HCT116 (cell line): Measurements from ENCODE around the gene YIPF1. TPM values are rescaled to one million over a fixed set of nuclear protein-coding genes. Genes with fewer than 3 reads are reported as not detected.
"Not testable (repeated sequence)": the region's sequence is repeated elsewhere in the genome, so short reads cannot be mapped to it uniquely, and the experiment has no call there.

Experiments used
- ATAC-seq: fragments of 200-7000 bp; cut with Tn5 transposase; 2 replicates; pipeline ENCODE4 v1.9.1; 2020; ENCODE audit warnings: mild to moderate bottlenecking, moderate library complexity
- BruUV-seq: library from RNA; stranded (reverse); fragments of 400-500 nt; replicated peaks from 2 replicates; lab custom pipeline; 2021; lab: Mats Ljungman, UMichigan
- CTCF ChIA-PET: fragments of 300-600 bp; sonication (Branson Sonifier 250); formaldehyde crosslinking; loops from one replicate; lab custom pipeline; 2021; ENCODE audit warnings: antibody characterized with exemption; lab: Charles Lee
- POLR2A ChIA-PET: fragments of 300-600, 350-600 bp; sonication (Branson Sonifier 250); formaldehyde crosslinking; loops from one replicate; lab custom pipeline; 2021; ENCODE audit warnings: antibody characterized with exemption; lab: Charles Lee
- RAD21 ChIA-PET, 2 experiments: fragments of 300-600 bp; sonication (Branson Sonifier 250); formaldehyde crosslinking; loops; one replicate each; lab custom pipeline; 2023; ENCODE audit warnings: low total read pairs in 2 of 2; ENCODE audit not compliant: uncharacterized antibody in 2 of 2, unreplicated experiment in 2 of 2, low non-redundant PET in 1 of 2; lab: Charles Lee
- DNase-seq: peaks from one replicate; pipeline ENCODE4 v3.0.0-alpha.2; 2010; ENCODE audit warnings: low read depth, low spot score
- H2AFZ ChIP-seq: fragments of 200-600 bp; shearing (Covaris generic), sonication (generic); 2 replicates; pipeline ENCODE4 v1.6.1; 2017; ENCODE audit warnings: low read depth, mixed run types, mixed read lengths, antibody characterized with exemption, low read length; ENCODE audit not compliant: poor library complexity, severe bottlenecking
- H3K27ac ChIP-seq: 2 replicates; pipeline ENCODE4 v1.5.1; 2012; ENCODE audit warnings: low read depth, low read length
- H3K27me3 ChIP-seq: fragments of 200-600 bp; sonication (generic); 2 replicates; pipeline ENCODE4 v1.6.1; 2016; ENCODE audit warnings: mixed run types, low read length, mixed read lengths; ENCODE audit not compliant: insufficient read depth
- H3K36me3 ChIP-seq, 2 experiments: fragments of 200-500 bp in 1 of 2; fragments of 200-600 bp in 1 of 2; sonication (Bioruptor generic) in 1 of 2; sonication (generic) in 1 of 2; 2 replicates each; pipeline versions ENCODE4 v1.5.1 to v1.6.1; 2014 to 2016; ENCODE audit warnings: low read length in 2 of 2, inconsistent platforms in 1 of 2, mixed read lengths in 1 of 2, mixed run types in 1 of 2; ENCODE audit not compliant: insufficient read depth in 2 of 2, control insufficient read depth in 1 of 2
- H3K4me1 ChIP-seq, 2 experiments: fragments of 200-600 bp in 1 of 2; sonication (generic) in 1 of 2; 2 replicates each; pipeline versions ENCODE4 v1.5.1 to v1.6.1; 2012 to 2017; ENCODE audit warnings: low read length in 2 of 2, inconsistent platforms in 1 of 2, mild to moderate bottlenecking in 1 of 2, mixed read lengths in 1 of 2, mixed run types in 1 of 2, moderate library complexity in 1 of 2; ENCODE audit not compliant: insufficient read depth in 2 of 2, control insufficient read depth in 1 of 2
- H3K4me2 ChIP-seq: fragments of 200-600 bp; sonication (generic); 2 replicates; pipeline ENCODE4 v1.6.1; 2017; ENCODE audit warnings: mixed run types, low read length, mixed read lengths
- H3K4me3 ChIP-seq, 2 experiments: fragments of 200-600 bp in 1 of 2; sonication (generic) in 1 of 2; replicated peaks in 1 of 2; 2 replicates each; pipeline ENCODE4 v1.5.1; 2011 to 2016; ENCODE audit warnings: low read length in 2 of 2, control low read depth in 1 of 2, low read depth in 1 of 2, mild to moderate bottlenecking in 1 of 2, mixed read lengths in 1 of 2, mixed run types in 1 of 2
- H3K79me2 ChIP-seq: fragments of 200-600 bp; sonication (generic); 2 replicates; pipeline ENCODE4 v1.6.1; 2017; ENCODE audit warnings: mild to moderate bottlenecking, mixed run types, low read length, moderate library complexity, mixed read lengths; ENCODE audit not compliant: insufficient read depth
- H3K9ac ChIP-seq: fragments of 200-600 bp; sonication (generic); 2 replicates; pipeline ENCODE4 v1.6.1; 2016; ENCODE audit warnings: low read length, mixed read lengths
- H3K9me2 ChIP-seq: fragments of 200-600 bp; sonication (generic), shearing (Covaris generic); 2 replicates; pipeline ENCODE4 v1.6.1; 2017; ENCODE audit warnings: mixed run types, mild to moderate bottlenecking, moderate library complexity; ENCODE audit not compliant: insufficient read depth
- H3K9me3 ChIP-seq, 2 experiments: fragments of 200-500 bp in 1 of 2; fragments of 200-600 bp in 1 of 2; sonication (Bioruptor generic) in 1 of 2; sonication (generic) in 1 of 2; 2 replicates each; pipeline ENCODE4 v1.6.1; 2014 to 2017; ENCODE audit warnings: low read length in 2 of 2, mixed read lengths in 2 of 2, inconsistent platforms in 1 of 2, low read depth in 1 of 2, mild to moderate bottlenecking in 1 of 2, mixed run types in 1 of 2, moderate library complexity in 1 of 2; ENCODE audit not compliant: control insufficient read depth in 1 of 2, insufficient read depth in 1 of 2
- H4K20me1 ChIP-seq: fragments of 200-600 bp; sonication (generic), shearing (Covaris generic); 2 replicates; pipeline ENCODE4 v1.6.1; 2017; ENCODE audit warnings: mixed run types, mild to moderate bottlenecking, moderate library complexity; ENCODE audit not compliant: insufficient read depth
- CBX3 ChIP-seq: IDR thresholded peaks from 2 replicates; pipeline ENCODE4 v1.6.1; 2012; ENCODE audit warnings: low read depth
- CEBPB ChIP-seq: IDR thresholded peaks from 2 replicates; pipeline ENCODE4 v1.6.1; 2012; ENCODE audit warnings: low read depth
- EGR1 ChIP-seq: IDR thresholded peaks from 2 replicates; pipeline ENCODE4 v1.6.1; 2012; ENCODE audit warnings: low read depth
- ELF1 ChIP-seq: IDR thresholded peaks from 2 replicates; pipeline ENCODE4 v1.6.1; 2012; ENCODE audit warnings: low read depth, borderline replicate concordance
- EZH2phosphoT487 ChIP-seq: fragments of 200-600 bp; IDR thresholded peaks from 2 replicates; pipeline ENCODE4 v1.6.1; 2018; ENCODE audit warnings: antibody characterized with exemption, borderline replicate concordance
- FOSL1 ChIP-seq: IDR thresholded peaks from 2 replicates; pipeline ENCODE4 v1.6.1; 2012; ENCODE audit warnings: low read depth
- JUND ChIP-seq: IDR thresholded peaks from 2 replicates; pipeline ENCODE4 v1.6.1; 2012
- POLR2A ChIP-seq: IDR thresholded peaks from 2 replicates; pipeline ENCODE4 v1.7.0; 2011; ENCODE audit warnings: borderline replicate concordance; ENCODE audit not compliant: insufficient read depth, insufficient read length; ENCODE audit errors: extremely low read depth
- POLR2AphosphoS5 ChIP-seq: IDR thresholded peaks from 2 replicates; pipeline ENCODE4 v1.6.1; 2011; ENCODE audit warnings: mild to moderate bottlenecking, low read depth, low read length, moderate library complexity
- RAD21 ChIP-seq: IDR thresholded peaks from 2 replicates; pipeline ENCODE4 v1.6.1; 2012; ENCODE audit warnings: low read depth, mild to moderate bottlenecking
- SIN3A ChIP-seq: IDR thresholded peaks from 2 replicates; pipeline ENCODE4 v1.6.1; 2012; ENCODE audit warnings: low read depth
- TCF7L2 ChIP-seq: IDR thresholded peaks from 2 replicates; pipeline ENCODE4 v1.7.0; 2011; ENCODE audit warnings: borderline replicate concordance, inconsistent platforms; ENCODE audit not compliant: insufficient read depth, insufficient read length; ENCODE audit errors: extremely low read depth
- ZFX ChIP-seq: fragments of 450-650 bp; IDR thresholded peaks from 2 replicates; pipeline ENCODE4 v1.6.1; 2017
- ZNF274 ChIP-seq: fragments of 200-500 bp; sonication (Bioruptor generic); IDR thresholded peaks from 2 replicates; pipeline ENCODE4 v1.6.1; 2014; ENCODE audit warnings: mild to moderate bottlenecking, low read depth, low read length, inconsistent platforms
- intact Hi-C: fragments of 100-400 bp; cut with micrococcal nuclease; formaldehyde crosslinking; loops from 2 replicates; pipeline ENCODE4 v1.10.0; 2022
- total RNA-seq: library from RNA; stranded (reverse); gene quantifications from one replicate; pipeline ENCODE4 v1.2.1, GENCODE V29; 2021; ENCODE audit not compliant: unreplicated experiment

The YIPF1 gene
- total RNA-seq, 1 experiment from 2014 or later, result 16.4 TPM

- RAD21 ChIA-PET, result no interaction called here
- no peaks in the 10 kb centered on the region for H3K4me1 ChIP-seq
- H2AFZ ChIP-seq, result no peak overlapping the region
- no peak overlapping the region for H3K27ac ChIP-seq
- CTCF ChIA-PET, result interaction anchor here (0.6 to 1.0 kb wide), 2 partner anchors 9 to 59 kb away, joined by 3 to 4 read pairs; no protein-coding TSS in a partner anchor
- no peaks in the 10 kb centered on the region for H3K27me3 ChIP-seq
- BruUV-seq, result no TSS peak
- H3K4me2 ChIP-seq, result no peak overlapping the region
- peaks cover 83% of the 10 kb centered on the region for H3K79me2 ChIP-seq
- H3K9ac ChIP-seq, result no peak overlapping the region
- POLR2A ChIA-PET, result no interaction called here
- intact Hi-C loops, result loop anchor here (10.0 kb wide), 1 partner anchor 335 kb away; no protein-coding TSS in a partner anchor
- no peak for ATAC-seq
- H4K20me1 ChIP-seq, result peaks cover 6% of the 10 kb centered on the region; the same call in 1 of the 2 replicates
- H3K36me3 ChIP-seq, result peaks cover 15 to 29% of the 10 kb centered on the region in 2 experiments; a peak in 3 of 4 replicates
- no peak for DNase-seq
- no peak overlapping the region for H3K4me3 ChIP-seq
- TF ChIP-seq CBX3 (no peak), ZFX (no peak), EGR1 (no peak), POLR2AphosphoS5 (no peak), ZNF274 (no peak), EZH2phosphoT487 (no peak), FOSL1 (no peak), POLR2A (no peak), JUND (no peak), SIN3A (no peak), ELF1 (no peak), CEBPB (no peak), RAD21 (no peak), TCF7L2 (no peak)
- H3K9me2 ChIP-seq, result no peaks in the 10 kb centered on the region
- H3K9me3 ChIP-seq, result no peaks in the 10 kb centered on the region
Measured at GRCh38 chr1:53819387-53819786, 70.2 kb downstream of the YIPF1 start.

GRCh38 chr1:53816584-53816983 is 73.0 kb downstream of the YIPF1 start:
- H3K27ac ChIP-seq, CTCF ChIA-PET, ATAC-seq, DNase-seq, H4K20me1 ChIP-seq, H3K4me2 ChIP-seq, H3K9me3 ChIP-seq, H2AFZ ChIP-seq, RAD21 ChIA-PET, H3K27me3 ChIP-seq, BruUV-seq, H3K9ac ChIP-seq, H3K9me2 ChIP-seq, POLR2A ChIA-PET, H3K4me3 ChIP-seq: not testable (repeated sequence)
- Histone ChIP-seq H3K4me1 (peaks cover 4 to 15% of the 10 kb centered on the region in 2 experiments), H3K36me3 (peaks cover 8 to 22% of the 10 kb centered on the region in 2 experiments; a peak in 3 of 4 replicates), H3K79me2 (peaks cover 90% of the 10 kb centered on the region)
- intact Hi-C loops, result loop anchor here (10.0 kb wide), 1 partner anchor 332 kb away; no protein-coding TSS in a partner anchor

DNA sequence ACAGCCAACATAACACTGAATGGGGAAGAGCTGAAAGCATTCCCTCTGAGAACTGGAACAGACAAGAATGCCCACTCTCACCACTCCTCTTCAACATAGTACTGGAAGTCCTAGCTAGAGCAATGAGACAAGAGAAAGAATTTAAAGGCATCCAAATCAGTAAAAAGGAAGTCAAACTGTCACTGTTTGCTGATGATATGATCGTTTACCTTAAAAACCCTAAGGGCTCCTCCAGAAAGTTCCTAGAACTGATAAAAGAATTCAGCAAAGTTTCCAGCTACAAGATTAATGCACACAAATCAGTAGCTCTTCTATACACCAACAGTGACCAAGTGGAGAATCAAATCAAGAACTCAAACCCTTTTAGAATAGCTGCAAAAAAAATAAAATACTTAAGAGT is 74.1 kb downstream of the YIPF1 start:
- Histone ChIP-seq H3K36me3 (peaks cover 6 to 31% of the 10 kb centered on the region in 2 experiments; a peak in 3 of 4 replicates), H3K4me1 (peaks cover 4 to 21% of the 10 kb centered on the region in 2 experiments), H3K79me2 (peaks cover 91% of the 10 kb centered on the region)
- H3K9me3 ChIP-seq, BruUV-seq, H4K20me1 ChIP-seq, RAD21 ChIA-PET, CTCF ChIA-PET, ATAC-seq, H2AFZ ChIP-seq, POLR2A ChIA-PET, H3K9me2 ChIP-seq, H3K27me3 ChIP-seq, H3K27ac ChIP-seq, DNase-seq, H3K4me3 ChIP-seq, H3K4me2 ChIP-seq, H3K9ac ChIP-seq: not testable (repeated sequence)
- intact Hi-C loops, result loop anchor here (10.0 kb wide), 1 partner anchor 331 kb away; no protein-coding TSS in a partner anchor
